LNCAP (cell line): Measurements from ENCODE around the gene L3MBTL3.

Source experiments
- TF ChIP-seq, protein P1 (sequence below): fragments of 450-650 bp; IDR thresholded peaks from 2 replicates; pipeline ENCODE4 v1.5.1; 2017; ENCODE audit warnings: mild to moderate bottlenecking

The L3MBTL3 gene

GRCh38 chr6:130018292-130018743, at the start of gene L3MBTL3:
Gene L3MBTL3, plus strand, starts transcription at chr6:130018581. Its CDS starts 24,119 bp downstream, at chr6:130042700.
- TF ChIP-seq, protein P1, sequence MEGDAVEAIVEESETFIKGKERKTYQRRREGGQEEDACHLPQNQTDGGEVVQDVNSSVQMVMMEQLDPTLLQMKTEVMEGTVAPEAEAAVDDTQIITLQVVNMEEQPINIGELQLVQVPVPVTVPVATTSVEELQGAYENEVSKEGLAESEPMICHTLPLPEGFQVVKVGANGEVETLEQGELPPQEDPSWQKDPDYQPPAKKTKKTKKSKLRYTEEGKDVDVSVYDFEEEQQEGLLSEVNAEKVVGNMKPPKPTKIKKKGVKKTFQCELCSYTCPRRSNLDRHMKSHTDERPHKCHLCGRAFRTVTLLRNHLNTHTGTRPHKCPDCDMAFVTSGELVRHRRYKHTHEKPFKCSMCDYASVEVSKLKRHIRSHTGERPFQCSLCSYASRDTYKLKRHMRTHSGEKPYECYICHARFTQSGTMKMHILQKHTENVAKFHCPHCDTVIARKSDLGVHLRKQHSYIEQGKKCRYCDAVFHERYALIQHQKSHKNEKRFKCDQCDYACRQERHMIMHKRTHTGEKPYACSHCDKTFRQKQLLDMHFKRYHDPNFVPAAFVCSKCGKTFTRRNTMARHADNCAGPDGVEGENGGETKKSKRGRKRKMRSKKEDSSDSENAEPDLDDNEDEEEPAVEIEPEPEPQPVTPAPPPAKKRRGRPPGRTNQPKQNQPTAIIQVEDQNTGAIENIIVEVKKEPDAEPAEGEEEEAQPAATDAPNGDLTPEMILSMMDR = no peak

DNA sequence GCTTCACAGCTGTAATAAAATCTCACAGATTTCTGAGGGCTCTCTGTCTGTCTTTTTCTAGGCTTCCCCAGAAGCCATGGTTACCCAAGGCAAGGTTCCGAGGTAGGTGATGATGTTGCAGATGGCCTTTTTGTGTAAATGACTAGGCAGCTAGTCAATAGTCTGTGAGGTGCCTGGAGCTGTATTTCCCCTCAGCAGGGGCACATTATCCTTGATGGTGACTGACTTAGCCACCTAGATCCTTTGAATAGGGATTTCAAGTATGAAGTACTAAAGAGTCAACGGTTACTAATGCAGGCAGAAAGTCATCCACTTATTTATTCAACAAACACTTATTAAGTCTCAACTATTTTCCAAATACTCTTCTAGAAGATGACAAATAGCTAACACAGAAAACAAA, 49.3 kb upstream of the L3MBTL3 start:
- TF ChIP-seq, protein P1 = no peak

DNA sequence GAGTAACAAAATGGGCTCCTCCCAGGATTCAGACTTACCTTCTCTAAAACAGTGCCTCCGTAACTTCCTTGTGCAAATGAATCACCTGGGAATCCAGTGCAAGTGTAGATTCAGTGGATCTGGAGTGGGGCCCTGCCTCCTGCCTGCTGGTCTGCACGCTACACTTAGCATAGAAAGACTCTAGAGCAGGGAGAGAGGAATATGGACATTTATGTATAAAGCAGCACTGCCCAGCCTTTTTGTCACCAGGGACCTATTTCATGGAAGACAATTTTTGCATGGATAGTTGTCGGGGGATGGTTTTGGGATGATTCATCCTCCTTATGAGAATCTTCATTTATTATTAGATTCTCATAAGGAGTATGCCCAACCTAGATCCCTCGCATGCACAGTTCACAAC, 42.3 kb upstream of the L3MBTL3 start:
- TF ChIP-seq, protein P1 = no peak

GRCh38 chr6:129978148-129978916, 40.0 kb upstream of the L3MBTL3 start:
- TF ChIP-seq, protein P1 = no peak

GRCh38 chr6:129980821-129981220, 37.6 kb upstream of the L3MBTL3 start:
- TF ChIP-seq, protein P1 = no peak

DNA sequence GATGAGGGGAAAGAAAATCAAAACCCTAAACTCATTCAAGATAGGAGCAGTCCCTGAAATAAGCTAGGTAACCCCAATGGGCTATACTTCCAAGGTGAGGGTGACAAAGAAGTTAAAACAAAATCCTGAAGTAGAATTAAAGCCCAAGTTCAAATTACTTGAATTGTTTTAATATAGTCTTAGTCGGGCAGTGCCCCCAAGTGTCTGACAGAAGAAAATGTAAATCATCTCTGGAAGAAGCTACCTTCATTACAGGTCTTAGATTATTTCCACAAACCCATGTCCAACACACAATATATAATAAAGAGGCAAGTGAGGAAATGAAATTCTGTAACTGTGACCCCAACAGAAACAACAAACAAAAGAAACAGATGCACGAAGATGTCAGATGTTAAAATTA, 36.8 kb upstream of the L3MBTL3 start:
- TF ChIP-seq, protein P1 = peak; percentile 61

- TF ChIP-seq, protein P1 = no peak
These were observed 29.0 kb upstream of the L3MBTL3 start for GRCh38 chr6:129989396-129989795.
